Measurements from ENCODE around the gene NSUN5.

DNA sequence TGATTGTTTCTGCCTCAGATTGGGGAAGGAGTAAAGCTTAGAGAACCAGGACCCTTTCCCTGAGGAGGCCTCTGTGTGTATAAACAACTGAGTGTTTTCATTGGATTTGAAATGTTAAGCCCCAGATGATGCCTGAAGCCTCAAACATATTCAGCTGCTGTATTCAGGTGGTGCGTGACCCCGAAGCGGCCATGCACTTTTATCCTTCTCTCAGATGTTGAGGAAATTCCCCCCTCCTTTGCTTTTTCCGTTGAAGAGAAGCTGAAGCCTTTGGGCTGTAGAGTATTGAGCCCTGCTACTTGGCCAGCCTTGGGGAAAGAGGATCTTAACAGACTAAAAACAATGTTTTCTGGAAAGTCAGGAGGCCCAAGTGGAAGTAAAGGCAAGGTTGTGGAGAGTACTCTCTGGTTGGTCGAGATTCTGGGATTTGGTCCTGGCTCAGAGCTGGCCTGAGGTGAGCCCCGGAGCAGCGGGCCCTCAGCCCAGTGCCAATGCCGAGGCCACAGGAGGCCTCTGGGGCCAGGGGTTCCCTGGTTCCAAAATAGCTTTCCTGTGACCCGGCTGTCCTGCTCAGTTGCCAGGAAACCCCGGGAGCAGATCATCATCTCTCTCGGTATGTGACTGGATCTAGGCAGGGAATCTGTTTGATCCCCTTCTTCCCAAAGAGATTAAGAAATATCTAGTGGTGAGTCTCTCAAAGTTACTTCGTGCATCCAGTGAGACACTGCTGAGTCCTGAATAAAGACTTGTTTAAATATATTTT lies 41.9 kb upstream of the NSUN5 start:
- TF ChIP-seq CTCF (IDR thresholded peaks at IDR 0.05) (no peak), POLR2A (IDR thresholded peaks at IDR 0.05; ENCODE audit: low read depth) (no peak)

All from esophagus muscularis mucosa (tissue), 3 donors.